ENCODE results near the gene GID4.

GID4 gene

GRCh38 chr17:18006495-18007239 is 32.5 kb upstream of the GID4 start:
- no peak for TF ChIP-seq CTCF (IDR thresholded peaks at IDR 0.05; ENCODE audit: control insufficient read depth, extremely low read depth, insufficient read depth)
- H3K4me3 ChIP-seq (ENCODE audit: low read depth, low read length), result no peak overlapping the region
- no peak for DNase-seq (ENCODE audit: low read depth)

GRCh38 chr17:18008496-18009268 is 30.5 kb upstream of the GID4 start:
- DNase-seq (ENCODE audit: low read depth), result no peak
- no peak for TF ChIP-seq CTCF (IDR thresholded peaks at IDR 0.05; ENCODE audit: control insufficient read depth, extremely low read depth, insufficient read depth)
- no peak overlapping the region for H3K4me3 ChIP-seq (ENCODE audit: low read depth, low read length)

GRCh38 chr17:18009609-18010420 is 29.4 kb upstream of the GID4 start:
- DNase-seq (ENCODE audit: low read depth), result no peak
- no peak for TF ChIP-seq CTCF (IDR thresholded peaks at IDR 0.05; ENCODE audit: control insufficient read depth, extremely low read depth, insufficient read depth)
- no peak overlapping the region for H3K4me3 ChIP-seq (ENCODE audit: low read depth, low read length)

GRCh38 chr17:18011286-18011685 is 27.9 kb upstream of the GID4 start:
- no peak for TF ChIP-seq CTCF (IDR thresholded peaks at IDR 0.05; ENCODE audit: control insufficient read depth, extremely low read depth, insufficient read depth)
- DNase-seq (ENCODE audit: low read depth), result no peak
- H3K4me3 ChIP-seq (ENCODE audit: low read depth, low read length), result no peak overlapping the region

- no peak for DNase-seq (ENCODE audit: low read depth)
- no peak for TF ChIP-seq CTCF (IDR thresholded peaks at IDR 0.05; ENCODE audit: control insufficient read depth, extremely low read depth, insufficient read depth)
- no peak overlapping the region for H3K4me3 ChIP-seq (ENCODE audit: low read depth, low read length)
These were observed 25.2 kb upstream of the GID4 start for GRCh38 chr17:18014006-18014405.

- no peak for DNase-seq (ENCODE audit: low read depth)
- no peak overlapping the region for H3K4me3 ChIP-seq (ENCODE audit: low read depth, low read length)
- TF ChIP-seq CTCF (IDR thresholded peaks at IDR 0.05; ENCODE audit: control insufficient read depth, extremely low read depth, insufficient read depth), result no peak
These were observed 23.6 kb upstream of the GID4 start for GRCh38 chr17:18015593-18015992.

Data from LNCaP clone FGC (cell line).